Measurements from ENCODE around the gene ARID3C. TPM values are rescaled to one million over a fixed set of nuclear protein-coding genes. Genes with fewer than 3 reads are reported as not detected.

Gene ARID3C
- total RNA-seq, 1 experiment from 2014 or later = 0.33 TPM

DNA sequence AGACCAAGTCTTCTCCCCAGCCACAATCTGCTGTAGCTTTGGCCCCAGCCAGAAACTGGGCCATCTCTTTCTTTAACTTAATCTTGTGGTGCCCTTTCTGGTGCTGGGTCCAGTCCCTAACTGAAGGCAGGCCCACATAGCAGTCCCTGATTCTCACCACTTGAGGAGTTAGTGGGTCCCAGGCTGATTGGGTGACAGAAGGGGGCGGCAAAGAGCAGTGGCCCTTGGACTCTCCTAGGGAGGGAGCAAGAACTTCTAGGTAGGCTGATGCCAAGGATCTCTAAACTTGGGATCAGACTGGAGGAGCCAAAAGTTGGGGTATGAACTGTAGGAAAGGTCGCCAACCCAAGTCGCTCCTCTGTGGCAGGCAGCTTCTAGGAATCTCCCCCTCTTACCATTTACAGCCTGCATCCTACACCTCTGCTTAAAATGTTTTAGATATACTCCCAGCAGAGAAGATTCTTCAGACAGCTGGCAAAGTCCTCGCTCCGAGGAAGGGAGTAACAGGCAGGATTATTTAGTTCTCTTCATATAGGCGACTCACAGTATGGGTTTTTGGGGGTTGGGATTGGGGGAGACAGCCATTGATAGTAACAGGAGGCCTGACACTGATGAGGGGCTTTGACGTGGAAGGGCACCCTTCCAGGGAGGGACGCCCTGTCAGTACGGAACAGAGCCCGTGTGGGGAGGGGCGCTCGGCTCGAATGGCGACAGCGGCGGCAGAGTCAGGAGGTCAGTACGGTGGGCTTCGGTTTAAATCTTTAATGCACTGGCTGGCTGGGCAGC is 35.6 kb upstream of the ARID3C start:
- ATAC-seq = peak; percentile 75
- Histone ChIP-seq H3K9me3 (ENCODE audit: control insufficient read depth, insufficient read depth, low read depth, low read length) (no peaks in the 10 kb centered on the region), H3K4me3 (ENCODE audit: low read depth in 2 of 2, low read length in 2 of 2) (peak overlapping the region; percentile 65 to 94), H3K27ac (ENCODE audit: low read length) (peak overlapping the region; percentile 70), H3K4me1 (ENCODE audit: control insufficient read depth, insufficient read depth, low read length) (peaks cover 8% of the 10 kb centered on the region; the same call in 1 of the 2 replicates), H3K36me3 (ENCODE audit: control insufficient read depth, insufficient read depth, low read length) (no peaks in the 10 kb centered on the region), H3K27me3 (ENCODE audit: control insufficient read depth, insufficient read depth, low read length) (no peaks in the 10 kb centered on the region)
- ChIA-PET POLR2A (interaction anchor here (0.6 to 0.8 kb wide), 3 partner anchors 27 to 514 kb away, joined by 3 to 5 read pairs (median 3); partner anchors contain the start of gene SIGMAR1), CTCF (interaction anchor here (0.9 to 2.5 kb wide), 3 partner anchors 13 to 38 kb away, joined by 3 to 11 read pairs (median 5); no protein-coding TSS in a partner anchor)
- TF ChIP-seq TCF7L2 (IDR thresholded peaks at IDR 0.05; ENCODE audit: low read depth, low read length) (no peak), REST (IDR thresholded peaks at IDR 0.05; ENCODE audit: insufficient read depth in 1 of 2, low read depth in 2 of 2, low read length in 1 of 2) (no peak), POLR2AphosphoS5 (IDR thresholded peaks at IDR 0.05; ENCODE audit: low read depth, low read length) (no peak), SIN3A (IDR thresholded peaks at IDR 0.05; ENCODE audit: borderline replicate concordance, insufficient read depth, low read depth, low read length) (no peak), CTCF (IDR thresholded peaks at IDR 0.05) (no peak)
- no TSS peak for BruUV-seq (replicated peaks)
- in situ Hi-C loops (cut with HindIII; ENCODE audit: low pct_unique_long_range_greater_than_20kb, low sequenced_read_pairs) (no loop called here), intact Hi-C loops (cut with micrococcal nuclease; ENCODE audit: unreplicated experiment) (no loop called here)
- peak; percentile 71 for DNase-seq (ENCODE audit: low read depth, low spot score)

DNA sequence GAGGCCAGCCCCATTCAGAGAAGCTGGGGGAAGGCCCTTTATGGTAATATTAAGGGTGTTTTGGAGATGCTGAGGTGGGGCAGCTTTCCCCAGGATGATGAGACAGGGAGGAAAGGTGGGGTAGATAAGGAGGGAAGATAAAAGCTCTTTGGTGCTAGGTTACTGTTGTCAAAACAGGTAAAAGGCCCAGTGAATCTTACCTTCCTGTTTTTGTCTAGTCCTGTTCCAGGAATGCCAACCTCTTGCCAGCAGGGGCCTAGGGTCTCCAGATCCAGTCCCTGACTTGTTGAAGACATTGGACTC is 34.4 kb upstream of the ARID3C start:
- TF ChIP-seq SIN3A (IDR thresholded peaks at IDR 0.05; ENCODE audit: borderline replicate concordance, insufficient read depth, low read depth, low read length) (no peak), REST (IDR thresholded peaks at IDR 0.05; ENCODE audit: insufficient read depth in 1 of 2, low read depth in 2 of 2, low read length in 1 of 2) (no peak), CTCF (IDR thresholded peaks at IDR 0.05) (no peak), TCF7L2 (IDR thresholded peaks at IDR 0.05; ENCODE audit: low read depth, low read length) (no peak)
- ChIA-PET CTCF (no interaction called here), POLR2A (no interaction called here)
- Histone ChIP-seq H3K27ac (ENCODE audit: low read length) (no peak overlapping the region), H3K27me3 (ENCODE audit: control insufficient read depth, insufficient read depth, low read length) (no peaks in the 10 kb centered on the region), H3K4me3 (ENCODE audit: low read depth in 2 of 2, low read length in 2 of 2) (no peak overlapping the region), H3K4me1 (ENCODE audit: control insufficient read depth, insufficient read depth, low read length) (peaks cover 8% of the 10 kb centered on the region; the same call in 1 of the 2 replicates), H3K9me3 (ENCODE audit: control insufficient read depth, insufficient read depth, low read depth, low read length) (no peaks in the 10 kb centered on the region), H3K36me3 (ENCODE audit: control insufficient read depth, insufficient read depth, low read length) (no peaks in the 10 kb centered on the region)
- in situ Hi-C loops (cut with HindIII; ENCODE audit: low pct_unique_long_range_greater_than_20kb, low sequenced_read_pairs) (no loop called here), intact Hi-C loops (cut with micrococcal nuclease; ENCODE audit: unreplicated experiment) (no loop called here)
- no TSS peak for BruUV-seq (replicated peaks)
- DNase-seq (ENCODE audit: low read depth, low spot score) (no peak), ATAC-seq (no peak)
